ENCODE results near the gene NR0B1. TPM values are rescaled to one million over a fixed set of nuclear protein-coding genes. Genes with fewer than 3 reads are reported as not detected.

NR0B1 gene, protein sequence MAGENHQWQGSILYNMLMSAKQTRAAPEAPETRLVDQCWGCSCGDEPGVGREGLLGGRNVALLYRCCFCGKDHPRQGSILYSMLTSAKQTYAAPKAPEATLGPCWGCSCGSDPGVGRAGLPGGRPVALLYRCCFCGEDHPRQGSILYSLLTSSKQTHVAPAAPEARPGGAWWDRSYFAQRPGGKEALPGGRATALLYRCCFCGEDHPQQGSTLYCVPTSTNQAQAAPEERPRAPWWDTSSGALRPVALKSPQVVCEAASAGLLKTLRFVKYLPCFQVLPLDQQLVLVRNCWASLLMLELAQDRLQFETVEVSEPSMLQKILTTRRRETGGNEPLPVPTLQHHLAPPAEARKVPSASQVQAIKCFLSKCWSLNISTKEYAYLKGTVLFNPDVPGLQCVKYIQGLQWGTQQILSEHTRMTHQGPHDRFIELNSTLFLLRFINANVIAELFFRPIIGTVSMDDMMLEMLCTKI
- not detected in 3 replicates for total RNA-seq
- long read RNA-seq, result 0 reads

DNA sequence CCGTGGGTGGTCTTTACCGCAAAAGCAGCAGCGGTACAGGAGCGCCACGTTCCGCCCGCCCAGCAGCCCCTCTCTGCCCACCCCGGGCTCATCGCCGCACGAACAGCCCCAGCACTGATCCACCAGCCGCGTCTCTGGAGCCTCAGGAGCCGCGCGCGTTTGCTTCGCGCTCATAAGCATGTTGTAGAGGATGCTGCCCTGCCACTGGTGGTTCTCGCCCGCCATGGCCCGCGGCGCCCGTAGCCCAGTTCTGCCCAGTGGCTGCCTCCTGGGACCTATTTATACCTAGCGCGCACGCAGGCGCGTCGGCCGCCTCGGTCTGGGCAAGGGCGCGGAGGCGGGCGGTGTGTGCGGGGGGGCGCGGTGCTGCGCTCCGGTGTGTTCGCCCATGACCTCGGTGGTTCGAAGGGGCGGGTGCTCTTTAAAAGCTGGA lies at the start of gene NR0B1:
Gene NR0B1 (minus strand): TSS at position 252 of the 433 bp plus-strand sequence. CDS start 27 bp downstream, at position 225.
- DNase-seq (ENCODE audit: low spot score), result no peak
- Mint-ChIP-seq H3K27me3 (ENCODE audit: low read depth) (peaks cover 9% of the 10 kb centered on the region), H3K4me1 (ENCODE audit: low read depth) (no peaks in the 10 kb centered on the region), H3K9me3 (ENCODE audit: low read depth) (no peaks in the 10 kb centered on the region), H3K36me3 (ENCODE audit: low read depth) (no peaks in the 10 kb centered on the region), H3K27ac (ENCODE audit: unreplicated experiment) (no peak within 1 kb of the TSS), H3K4me3 (ENCODE audit: unreplicated experiment) (peak within 1 kb of the TSS; percentile 40)
- no peak for TF ChIP-seq CTCF (IDR thresholded peaks at IDR 0.05)

DNA sequence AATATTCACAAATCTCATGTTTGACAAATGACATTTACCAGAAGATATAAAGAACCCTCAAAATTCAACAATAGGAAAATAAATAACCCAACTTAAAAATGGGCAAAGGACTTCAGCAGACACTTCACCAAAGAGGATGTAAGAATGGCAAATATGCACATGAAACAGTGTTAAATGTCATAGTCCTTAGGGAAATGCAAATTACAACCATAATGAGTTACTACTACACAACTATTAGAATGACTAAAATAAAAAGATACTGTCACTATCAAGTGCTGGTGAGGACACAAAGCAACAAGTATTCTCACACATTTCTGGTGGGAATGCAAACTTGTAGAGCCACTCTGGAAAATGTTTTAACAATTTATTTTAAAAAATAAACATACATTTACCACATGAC lies 40.8 kb upstream of the NR0B1 start:
- H3K27me3 Mint-ChIP-seq (ENCODE audit: low read depth), result peaks cover 2% of the 10 kb centered on the region
- DNase-seq (ENCODE audit: low spot score), result no peak
- H3K4me1 Mint-ChIP-seq (ENCODE audit: low read depth), result no peaks in the 10 kb centered on the region
- no peak for TF ChIP-seq CTCF (IDR thresholded peaks at IDR 0.05)
- H3K27ac Mint-ChIP-seq (ENCODE audit: unreplicated experiment), result no peak overlapping the region
- H3K4me3 Mint-ChIP-seq (ENCODE audit: unreplicated experiment), result no peak overlapping the region
- no peaks in the 10 kb centered on the region for H3K36me3 Mint-ChIP-seq (ENCODE audit: low read depth)
- H3K9me3 Mint-ChIP-seq (ENCODE audit: low read depth), result peaks cover 20% of the 10 kb centered on the region

- Mint-ChIP-seq H3K36me3 (ENCODE audit: low read depth) (no peaks in the 10 kb centered on the region), H3K9me3 (ENCODE audit: low read depth) (no peaks in the 10 kb centered on the region), H3K4me3 (ENCODE audit: unreplicated experiment) (no peak overlapping the region), H3K4me1 (ENCODE audit: low read depth) (no peaks in the 10 kb centered on the region), H3K27ac (ENCODE audit: unreplicated experiment) (no peak overlapping the region), H3K27me3 (ENCODE audit: low read depth) (peaks cover 18% of the 10 kb centered on the region)
- TF ChIP-seq CTCF (IDR thresholded peaks at IDR 0.05), result no peak
- no peak for DNase-seq (ENCODE audit: low spot score)
These were observed 34.0 kb upstream of the NR0B1 start for GRCh38 chrX:30343206-30343605.

GRCh38 chrX:30340753-30341152 lies 31.6 kb upstream of the NR0B1 start:
- no peaks in the 10 kb centered on the region for H3K36me3 Mint-ChIP-seq (ENCODE audit: low read depth)
- H3K27me3 Mint-ChIP-seq (ENCODE audit: low read depth), result peaks cover 22% of the 10 kb centered on the region
- no peak for DNase-seq (ENCODE audit: low spot score)
- H3K9me3 Mint-ChIP-seq (ENCODE audit: low read depth), result no peaks in the 10 kb centered on the region
- TF ChIP-seq CTCF (IDR thresholded peaks at IDR 0.05), result no peak
- no peaks in the 10 kb centered on the region for H3K4me1 Mint-ChIP-seq (ENCODE audit: low read depth)
- no peak overlapping the region for H3K4me3 Mint-ChIP-seq (ENCODE audit: unreplicated experiment)
- H3K27ac Mint-ChIP-seq (ENCODE audit: unreplicated experiment), result no peak overlapping the region

- no peaks in the 10 kb centered on the region for H3K4me1 Mint-ChIP-seq (ENCODE audit: low read depth)
- DNase-seq (ENCODE audit: low spot score), result no peak
- peak; percentile 23 for TF ChIP-seq CTCF (IDR thresholded peaks at IDR 0.05)
- peaks cover 12% of the 10 kb centered on the region for H3K27me3 Mint-ChIP-seq (ENCODE audit: low read depth)
- H3K36me3 Mint-ChIP-seq (ENCODE audit: low read depth), result no peaks in the 10 kb centered on the region
- H3K9me3 Mint-ChIP-seq (ENCODE audit: low read depth), result peaks cover 4% of the 10 kb centered on the region
- H3K4me3 Mint-ChIP-seq (ENCODE audit: unreplicated experiment), result no peak overlapping the region
- H3K27ac Mint-ChIP-seq (ENCODE audit: unreplicated experiment), result no peak overlapping the region
These were observed 18.6 kb upstream of the NR0B1 start for GRCh38 chrX:30327762-30328161.
